Activated T-cell treated with anti-CD3 and anti-CD28 coated beads for 24 hours (primary cell): ENCODE results near the gene TSPAN5.

Source experiments
- DNase-seq: peaks from one replicate; pipeline ENCODE4 v3.0.0-alpha.2; 2020; ENCODE audit warnings: low read depth

The TSPAN5 gene

DNA sequence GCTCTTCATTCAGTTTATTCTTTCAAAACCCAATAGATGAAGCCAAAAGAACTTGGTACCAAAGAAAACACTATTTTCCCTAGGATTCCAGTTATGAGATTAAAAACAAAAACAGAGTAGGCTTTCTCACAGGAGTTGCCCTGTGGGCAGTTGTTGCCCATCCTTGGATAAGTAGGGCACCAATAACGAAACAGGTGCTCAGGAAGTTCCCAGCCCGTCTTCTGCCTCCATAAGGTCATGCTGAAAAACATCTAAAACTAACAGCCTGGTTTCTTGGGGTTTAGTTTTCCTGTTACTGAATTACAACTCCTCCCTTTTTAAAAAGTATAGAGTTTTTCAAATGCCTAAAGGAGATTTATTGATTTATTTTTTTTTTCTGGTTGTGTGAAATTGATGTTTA, 14.7 kb downstream of the TSPAN5 start:
- no peak for DNase-seq

- DNase-seq: no peak
Observed at GRCh38 chr4:98642991-98643426, 15.4 kb downstream of the TSPAN5 start.

DNA sequence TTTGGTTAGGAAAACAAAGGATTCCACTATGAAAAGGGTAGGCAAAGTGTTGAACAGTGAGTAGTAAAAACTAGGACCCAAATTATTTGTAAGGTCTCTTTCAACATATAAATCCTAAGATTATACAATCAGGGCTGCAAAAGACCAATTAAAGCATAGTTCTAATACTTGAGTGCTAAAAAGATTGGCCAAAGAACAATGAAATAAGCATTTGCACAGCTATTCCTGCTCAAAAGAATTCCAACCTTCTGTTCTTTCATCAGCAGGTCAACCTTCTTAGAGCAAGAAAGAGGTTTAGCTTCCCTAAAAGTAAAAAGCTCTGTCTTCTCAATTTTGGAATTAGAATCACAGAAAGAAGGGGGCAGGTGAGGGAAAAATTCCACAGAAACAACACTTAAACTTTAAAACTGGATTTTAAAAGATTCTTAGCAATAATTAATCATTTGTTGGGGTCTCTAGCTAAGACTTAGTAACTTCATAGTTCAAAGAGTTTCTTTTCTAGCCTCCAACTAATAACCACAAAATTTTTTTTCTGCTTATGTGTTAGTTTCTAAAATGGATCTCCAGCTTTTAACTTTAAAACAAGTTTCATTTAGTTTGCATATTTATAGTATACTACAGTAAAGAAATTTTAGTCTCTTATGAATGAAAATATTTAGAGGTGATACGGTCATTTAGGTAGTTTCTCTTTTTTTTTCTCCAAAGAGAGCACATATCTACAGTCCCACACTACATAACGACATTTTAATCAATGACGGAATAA, 16.3 kb downstream of the TSPAN5 start:
- DNase-seq: no peak

GRCh38 chr4:98641376-98641775, 17.0 kb downstream of the TSPAN5 start:
- DNase-seq: no peak

- no peak for DNase-seq
Observed at GRCh38 chr4:98639523-98639922, 18.9 kb downstream of the TSPAN5 start.

DNA sequence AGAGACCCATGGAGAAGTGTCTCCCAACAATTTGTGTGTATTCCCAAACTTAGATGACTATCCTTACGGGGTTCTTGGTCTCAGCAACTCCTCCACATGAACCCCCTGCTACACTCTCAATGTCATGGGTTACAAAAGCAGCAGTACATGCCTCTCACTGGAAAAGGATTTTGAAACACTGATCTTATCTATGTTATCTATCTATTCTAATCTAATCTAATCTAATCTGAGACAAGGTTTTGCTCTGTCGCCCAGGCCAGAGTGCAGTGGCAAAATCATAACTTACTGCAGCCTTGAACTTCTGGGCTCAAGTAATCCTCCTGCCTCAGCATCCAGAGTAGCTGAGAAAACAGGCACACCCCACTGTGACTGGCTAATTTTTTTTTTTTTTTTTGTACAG, 19.3 kb downstream of the TSPAN5 start:
- no peak for DNase-seq

DNA sequence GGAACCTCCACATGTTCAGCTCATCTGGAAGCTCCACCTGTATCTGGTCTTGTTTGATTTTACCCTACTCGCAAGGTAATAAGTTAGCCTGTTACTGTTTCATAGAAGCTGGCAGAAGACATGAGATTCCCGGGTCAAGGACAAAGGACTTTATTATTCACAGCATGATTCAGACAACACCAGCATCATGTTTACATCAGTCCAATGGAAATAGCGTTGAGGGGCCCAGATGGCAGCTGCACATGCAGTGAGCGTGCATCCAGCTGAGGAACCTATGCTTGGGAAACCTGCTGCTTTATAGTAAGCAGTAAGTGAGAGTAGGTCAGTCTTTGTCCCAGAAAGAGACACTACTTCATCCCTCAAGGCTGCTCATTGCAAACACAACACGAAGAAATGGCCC, 19.8 kb downstream of the TSPAN5 start:
- no peak for DNase-seq

DNA sequence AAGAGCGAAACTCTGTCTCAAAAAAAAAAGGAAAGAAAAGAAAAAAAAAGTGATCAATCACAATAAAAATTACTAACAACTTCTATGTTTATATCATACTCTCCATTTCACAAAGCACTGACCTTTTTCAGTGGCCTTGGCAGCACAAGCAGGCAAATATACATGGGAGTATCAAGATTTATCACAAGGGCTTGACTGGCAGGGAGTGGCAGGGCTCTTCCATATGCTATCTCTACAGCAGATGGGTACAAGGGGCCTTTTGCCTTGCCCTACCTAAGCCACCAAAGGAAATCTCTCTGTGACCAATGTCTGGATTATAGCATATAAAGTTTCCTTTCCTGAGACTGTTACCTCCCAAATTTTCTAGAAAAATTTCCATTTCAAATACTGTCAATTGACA, 24.4 kb downstream of the TSPAN5 start:
- DNase-seq: no peak

DNA sequence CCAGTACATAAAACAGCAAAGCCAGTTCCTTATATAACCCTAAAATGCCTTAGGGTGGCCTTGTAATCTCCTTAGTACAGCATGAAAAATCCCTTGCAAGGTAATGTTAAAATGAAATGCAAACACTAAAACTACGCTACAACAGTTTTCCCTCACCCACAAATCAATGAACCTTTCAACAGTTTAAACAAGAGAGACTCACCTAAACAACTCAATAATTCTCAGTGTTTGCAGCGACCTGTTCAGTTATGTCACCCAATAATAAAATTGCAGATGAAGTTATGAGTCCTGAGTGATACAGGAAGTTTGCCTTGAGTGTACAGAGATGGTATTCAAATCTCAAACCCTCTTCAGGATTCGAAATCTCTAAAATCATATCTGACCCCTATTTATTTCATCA, 25.3 kb downstream of the TSPAN5 start:
- no peak for DNase-seq

DNA sequence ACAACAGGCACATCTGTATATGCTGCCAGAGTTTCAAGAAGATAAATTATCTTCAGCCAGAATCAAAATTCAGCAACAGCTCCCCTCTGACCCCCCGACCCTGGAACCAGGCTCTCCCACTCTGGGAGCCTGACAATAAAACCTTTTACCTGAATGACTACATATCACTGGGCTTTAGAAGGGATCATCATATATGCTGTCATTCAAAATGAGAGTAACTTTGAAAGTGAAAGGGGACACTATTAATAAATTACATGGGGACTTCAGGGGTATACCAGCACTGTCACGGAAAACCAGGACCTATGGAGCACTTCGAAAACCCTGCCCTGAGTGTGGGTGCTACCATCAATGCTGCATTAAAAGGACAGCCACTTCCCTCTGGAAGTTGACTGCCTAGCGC, 26.2 kb downstream of the TSPAN5 start:
- DNase-seq: no peak

- no peak for DNase-seq
Observed at GRCh38 chr4:98631506-98631905, 26.9 kb downstream of the TSPAN5 start.

GRCh38 chr4:98630737-98631454, 27.5 kb downstream of the TSPAN5 start:
- DNase-seq: no peak

- DNase-seq: no peak
Observed at GRCh38 chr4:98627531-98628257, 30.7 kb downstream of the TSPAN5 start.

DNA sequence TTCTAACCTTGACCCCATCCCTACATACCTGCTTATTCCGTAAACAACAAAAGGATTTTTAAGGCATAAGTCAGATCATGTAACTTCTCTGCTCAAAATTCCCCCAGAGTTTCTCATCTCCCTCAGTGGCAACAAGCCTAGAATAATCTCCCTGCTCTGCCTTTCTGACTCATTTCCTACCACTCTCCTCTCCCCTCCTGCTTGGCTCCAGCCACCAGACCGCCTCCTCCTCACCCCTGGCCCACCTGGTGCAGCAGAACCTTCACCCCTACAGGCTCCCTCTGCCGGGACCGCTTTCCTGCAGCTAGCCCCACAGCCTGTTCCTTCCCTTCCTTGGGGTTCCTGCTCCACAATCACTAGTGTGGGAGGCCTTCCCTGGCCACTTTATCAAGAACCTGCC, 32.1 kb downstream of the TSPAN5 start:
- DNase-seq: no peak

DNA sequence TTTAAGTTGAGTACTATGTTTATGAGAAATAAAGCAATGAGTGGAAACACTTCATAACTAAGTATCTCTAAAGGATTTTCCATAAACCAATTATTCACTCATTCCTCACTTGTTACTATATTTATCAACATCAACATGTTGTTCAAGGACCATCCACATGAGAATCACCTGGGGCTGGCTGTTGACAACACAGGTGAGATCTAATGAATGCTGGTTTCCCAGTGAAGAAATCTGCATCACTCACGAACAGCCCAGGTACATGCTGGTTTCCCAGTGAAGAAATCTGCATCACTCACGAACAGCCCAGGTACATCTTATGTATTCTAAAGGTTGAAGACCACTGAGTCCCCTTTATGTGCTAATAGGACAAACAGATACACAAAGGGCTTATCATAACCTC, 32.5 kb downstream of the TSPAN5 start:
- DNase-seq: no peak

DNA sequence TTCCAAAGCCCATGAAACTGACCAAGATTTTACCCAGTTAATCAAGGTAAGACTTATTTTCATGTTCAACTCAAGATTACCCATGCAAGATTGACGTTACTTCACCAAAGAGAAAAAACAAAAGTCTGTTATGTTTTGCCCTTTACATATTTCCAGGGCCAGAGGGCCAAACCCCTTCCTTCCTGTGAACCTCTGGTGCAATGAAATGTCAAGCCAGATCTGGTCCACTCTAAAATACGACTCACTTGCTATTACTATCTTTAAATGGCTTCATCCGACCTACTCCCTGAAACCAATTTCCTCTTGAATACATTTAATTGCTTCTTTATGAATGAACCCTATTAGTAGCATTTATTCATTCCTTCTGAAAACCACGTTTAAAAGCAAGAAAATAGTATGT, 33.0 kb downstream of the TSPAN5 start:
- no peak for DNase-seq

DNA sequence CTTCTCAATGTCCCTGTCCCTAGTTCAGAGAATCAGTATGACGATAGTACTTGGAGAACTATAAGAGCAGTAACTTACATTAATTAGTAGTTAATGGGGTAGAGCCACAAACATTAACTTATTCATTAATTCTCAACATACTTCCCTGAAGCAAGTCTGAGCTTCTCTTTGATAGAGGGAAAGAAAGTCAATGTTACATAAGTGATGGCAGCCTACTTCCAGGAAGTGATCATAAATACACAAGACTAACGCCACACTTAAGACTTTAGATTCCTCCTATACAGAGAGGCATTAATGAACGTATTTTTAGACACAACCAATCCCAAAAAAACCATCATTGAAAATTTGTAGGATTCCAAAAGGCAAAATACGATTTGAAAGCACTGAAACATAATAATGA, 33.8 kb downstream of the TSPAN5 start:
- no peak for DNase-seq

DNA sequence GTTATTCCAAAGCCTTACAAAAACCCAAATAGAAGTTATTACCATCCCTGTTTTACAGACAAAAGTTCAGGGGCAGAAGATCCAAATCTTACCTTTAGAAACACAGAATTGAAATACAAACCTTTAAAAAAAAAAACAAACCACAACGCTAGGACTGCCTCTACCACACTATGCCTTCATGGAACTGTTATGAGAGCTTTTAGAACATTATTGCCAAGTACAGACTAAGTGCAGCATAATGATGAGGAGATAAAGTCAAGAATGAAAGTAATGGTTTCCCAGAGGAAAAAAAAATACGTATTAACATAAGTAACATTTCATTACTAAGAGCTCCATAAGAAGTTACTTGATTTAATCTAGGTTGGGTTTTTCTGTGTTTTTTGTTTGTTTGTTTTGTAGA, 34.3 kb downstream of the TSPAN5 start:
- DNase-seq: no peak

DNA sequence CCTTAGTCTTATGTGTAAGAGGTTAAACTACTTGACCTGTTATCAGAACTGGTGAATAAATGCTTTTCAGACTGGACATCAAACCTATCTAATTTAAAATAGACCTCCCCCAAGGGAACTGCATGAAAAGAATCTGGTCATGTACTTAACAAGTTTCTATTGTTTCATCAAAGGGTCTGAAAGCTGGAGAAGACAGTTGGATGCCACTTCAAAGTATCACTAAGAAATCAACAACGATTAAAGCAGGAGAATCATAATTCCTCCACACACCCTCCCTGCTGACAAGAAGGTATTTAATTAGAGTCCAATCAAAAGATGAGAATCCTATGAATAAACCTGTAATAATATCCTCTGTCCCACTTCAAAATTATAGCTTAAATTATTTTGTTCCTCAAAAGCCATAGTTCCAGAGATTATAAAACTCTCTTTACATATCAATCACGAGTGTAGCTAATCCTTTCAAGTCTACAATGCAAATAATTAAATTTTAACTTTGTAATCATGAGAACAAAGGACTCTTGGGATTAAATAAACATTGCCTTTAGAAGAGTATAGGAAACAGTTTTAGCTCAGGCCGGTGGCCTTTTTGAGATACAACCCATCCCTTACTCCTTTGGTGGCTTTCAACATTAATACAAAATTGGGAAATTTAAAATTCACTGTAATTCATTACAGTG, 35.1 kb downstream of the TSPAN5 start:
- no peak for DNase-seq

- no peak for DNase-seq
Observed at GRCh38 chr4:98620087-98620784, 38.2 kb downstream of the TSPAN5 start.

DNA sequence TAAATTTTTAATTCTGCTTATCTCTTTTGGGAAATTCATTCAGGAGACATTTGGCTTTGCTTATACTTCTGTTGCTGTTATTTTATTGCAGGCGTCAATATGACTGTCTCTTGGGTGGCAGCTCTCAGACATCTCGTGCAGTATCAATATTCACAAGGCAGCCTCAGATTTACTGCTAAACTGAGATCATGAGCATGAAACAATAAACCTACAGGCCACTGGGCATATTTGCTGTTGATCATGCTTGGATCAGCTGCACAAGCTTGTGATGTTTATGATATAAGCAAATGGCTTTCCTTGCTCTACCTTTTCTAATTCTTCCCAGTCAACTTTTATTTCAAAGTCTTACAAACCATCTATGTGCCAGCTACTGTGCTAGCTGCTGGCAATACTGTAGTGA, 39.2 kb downstream of the TSPAN5 start:
- DNase-seq: no peak

DNA sequence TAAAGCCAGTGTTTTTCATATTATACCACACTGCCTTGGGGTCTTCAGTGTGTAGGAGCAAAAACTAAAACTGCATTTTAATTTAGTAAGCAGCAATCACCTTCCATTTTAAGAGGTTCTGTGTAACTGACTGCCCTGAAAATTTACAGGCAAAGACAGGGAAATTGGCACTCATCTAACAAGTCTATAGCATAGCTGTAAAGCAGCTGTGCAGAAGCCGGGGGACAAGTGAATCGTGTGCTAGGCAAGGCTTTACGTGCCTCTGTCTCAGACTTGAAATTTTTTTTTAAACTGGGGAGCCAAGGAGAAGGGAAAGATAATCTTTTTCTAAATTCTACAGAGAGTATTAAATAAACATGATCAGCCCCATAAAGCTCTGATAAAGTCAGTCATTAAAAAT, 39.7 kb downstream of the TSPAN5 start:
- DNase-seq: no peak
